ENCODE results near the gene EFS. TPM values are rescaled to one million over a fixed set of nuclear protein-coding genes. Genes with fewer than 3 reads are reported as not detected.

Gene EFS
- polyA plus RNA-seq, 1 donor (not counting 4 experiments of a cell fraction or from before 2014, with no cell fraction given), result 1.4 TPM

DNA sequence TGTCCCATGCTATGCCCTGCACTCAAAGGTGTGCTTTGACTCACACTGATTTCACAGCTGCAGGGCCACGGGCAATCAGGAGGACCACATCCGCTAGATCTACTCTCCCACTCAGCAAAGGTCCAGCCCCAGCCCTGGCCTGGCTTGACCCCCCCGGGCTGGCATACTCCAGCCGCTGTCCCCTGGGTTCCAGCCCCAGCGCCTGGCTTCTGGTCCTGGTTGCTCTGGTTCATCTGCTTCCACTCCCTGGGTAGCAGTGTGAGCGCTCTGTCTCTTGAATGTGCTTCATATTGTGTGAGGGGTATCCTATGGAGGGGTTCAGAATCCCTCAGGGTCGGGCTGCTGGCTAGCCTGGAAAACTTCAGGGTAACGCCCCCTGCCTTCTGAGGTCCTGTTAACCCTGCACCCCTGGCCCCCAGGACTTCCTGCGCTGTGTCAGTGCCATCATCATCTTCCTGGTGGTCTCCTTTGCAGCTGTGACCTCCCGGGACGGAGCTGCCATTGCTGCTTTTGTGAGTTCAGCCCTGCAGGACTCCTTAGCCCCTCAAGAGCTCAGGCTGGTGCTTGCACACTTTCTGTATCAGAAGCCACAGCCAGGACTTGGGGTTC lies 13.7 kb upstream of the EFS start:
- TF ChIP-seq, protein P1, sequence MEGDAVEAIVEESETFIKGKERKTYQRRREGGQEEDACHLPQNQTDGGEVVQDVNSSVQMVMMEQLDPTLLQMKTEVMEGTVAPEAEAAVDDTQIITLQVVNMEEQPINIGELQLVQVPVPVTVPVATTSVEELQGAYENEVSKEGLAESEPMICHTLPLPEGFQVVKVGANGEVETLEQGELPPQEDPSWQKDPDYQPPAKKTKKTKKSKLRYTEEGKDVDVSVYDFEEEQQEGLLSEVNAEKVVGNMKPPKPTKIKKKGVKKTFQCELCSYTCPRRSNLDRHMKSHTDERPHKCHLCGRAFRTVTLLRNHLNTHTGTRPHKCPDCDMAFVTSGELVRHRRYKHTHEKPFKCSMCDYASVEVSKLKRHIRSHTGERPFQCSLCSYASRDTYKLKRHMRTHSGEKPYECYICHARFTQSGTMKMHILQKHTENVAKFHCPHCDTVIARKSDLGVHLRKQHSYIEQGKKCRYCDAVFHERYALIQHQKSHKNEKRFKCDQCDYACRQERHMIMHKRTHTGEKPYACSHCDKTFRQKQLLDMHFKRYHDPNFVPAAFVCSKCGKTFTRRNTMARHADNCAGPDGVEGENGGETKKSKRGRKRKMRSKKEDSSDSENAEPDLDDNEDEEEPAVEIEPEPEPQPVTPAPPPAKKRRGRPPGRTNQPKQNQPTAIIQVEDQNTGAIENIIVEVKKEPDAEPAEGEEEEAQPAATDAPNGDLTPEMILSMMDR (optimal IDR thresholded peaks at IDR 0.05 in 1 of 3, IDR thresholded peaks at IDR 0.05 in 1 of 3, conservative IDR thresholded peaks at IDR 0.05 in 1 of 3; ENCODE audit: extremely low read depth in 1 of 3, insufficient read depth in 2 of 3, low read length in 3 of 3), result no peak
- no peak for TF ChIP-seq EZH2 (IDR thresholded peaks at IDR 0.05; ENCODE audit: low read length)
- Histone ChIP-seq H4K20me1 (ENCODE audit: control insufficient read depth, extremely low read depth, insufficient read depth, low read length) (no peaks in the 10 kb centered on the region), H3K27ac (ENCODE audit: control insufficient read depth, insufficient read depth, low read length) (no peak overlapping the region), H3K4me3 (ENCODE audit: control insufficient read depth in 2 of 3, extremely low read depth in 1 of 3, insufficient read depth in 2 of 3, low read depth in 1 of 3, low read length in 3 of 3) (no peak overlapping the region), H3K4me2 (ENCODE audit: control insufficient read depth, extremely low read depth, insufficient read depth, low read depth, low read length) (no peak overlapping the region), H2AFZ (ENCODE audit: control insufficient read depth, low read length) (no peak overlapping the region), H3K9me3 (ENCODE audit: control insufficient read depth, low read depth, low read length) (no peaks in the 10 kb centered on the region), H3K4me1 (ENCODE audit: control insufficient read depth, extremely low read depth, insufficient read depth, low read length) (no peaks in the 10 kb centered on the region), H3K9ac (ENCODE audit: control insufficient read depth, extremely low read depth, insufficient read depth, low read length) (no peak overlapping the region), H3K9me1 (ENCODE audit: control insufficient read depth, extremely low read depth, insufficient read depth, low read length) (no peaks in the 10 kb centered on the region), H3K27me3 (ENCODE audit: control insufficient read depth, extremely low read depth, insufficient read depth, low read length) (peaks cover 7% of the 10 kb centered on the region), H3K79me2 (ENCODE audit: control insufficient read depth, insufficient read depth, low read length) (no peaks in the 10 kb centered on the region), H3K36me3 (ENCODE audit: control insufficient read depth in 2 of 2, extremely low read depth in 1 of 2, insufficient read depth in 2 of 2, low read length in 2 of 2) (no peaks in the 10 kb centered on the region)
- DNase-seq (ENCODE audit: low read depth, low spot score) (no peak), FAIRE-seq (no peak)
- dilution Hi-C loops (cut with MboI; ENCODE audit: extremely low pct_ligation_motif_present, low sequenced_read_pairs), result no loop called here

DNA sequence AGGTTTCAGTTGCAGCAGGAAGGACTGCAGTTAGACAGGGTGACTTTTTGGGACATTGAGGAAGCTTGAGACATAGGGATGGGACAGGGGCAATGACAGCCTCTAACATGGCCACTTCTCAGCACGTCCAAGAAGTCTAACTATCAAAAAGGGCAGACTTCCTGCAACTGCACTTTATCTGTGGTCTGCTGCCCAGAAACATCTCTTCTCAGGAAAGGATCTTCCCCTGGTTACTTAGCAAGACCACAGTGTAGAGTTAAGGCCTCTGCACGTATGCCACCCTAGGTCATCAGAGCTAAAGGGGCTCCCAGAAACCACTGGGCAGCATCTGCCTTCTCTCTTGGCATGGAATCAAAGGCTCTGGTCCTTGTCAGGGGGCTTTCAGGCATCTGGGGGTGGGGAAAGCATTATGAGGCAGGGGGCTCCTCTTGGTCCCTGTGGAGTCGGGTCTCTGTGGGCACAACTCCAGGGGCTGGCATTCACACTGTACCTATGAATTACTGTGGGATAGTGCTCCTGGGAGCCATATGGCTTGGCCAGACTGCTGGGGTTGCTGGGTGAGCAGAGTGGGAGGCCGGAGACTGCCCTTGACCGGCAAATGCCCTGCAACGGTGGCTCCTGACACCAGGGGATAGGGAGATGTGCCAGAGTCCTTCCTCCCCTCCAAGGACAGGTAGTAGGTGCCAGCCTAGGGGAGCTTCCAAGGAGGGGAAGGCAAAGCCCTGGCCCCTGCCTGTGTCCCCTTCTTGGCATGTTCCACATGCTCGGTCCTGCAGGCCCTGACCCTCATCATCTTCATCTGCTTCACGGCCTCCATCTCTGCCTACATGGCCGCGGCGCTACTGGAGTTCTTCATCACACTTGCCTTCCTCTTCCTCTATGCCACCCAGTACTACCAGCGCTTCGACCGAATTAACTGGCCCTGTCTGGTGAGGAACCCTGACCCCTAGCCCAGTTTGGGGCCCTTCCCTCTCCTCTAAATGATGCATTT lies 12.9 kb upstream of the EFS start:
- FAIRE-seq, result no peak
- no peak overlapping the region for H2AFZ ChIP-seq (ENCODE audit: control insufficient read depth, low read length)
- no peak for TF ChIP-seq EZH2 (IDR thresholded peaks at IDR 0.05; ENCODE audit: low read length)
- TF ChIP-seq, protein P1 (optimal IDR thresholded peaks at IDR 0.05 in 1 of 3, IDR thresholded peaks at IDR 0.05 in 1 of 3, conservative IDR thresholded peaks at IDR 0.05 in 1 of 3; ENCODE audit: extremely low read depth in 1 of 3, insufficient read depth in 2 of 3, low read length in 3 of 3), result no peak
- H3K9me1 ChIP-seq (ENCODE audit: control insufficient read depth, extremely low read depth, insufficient read depth, low read length), result no peaks in the 10 kb centered on the region
- no peak overlapping the region for H3K9ac ChIP-seq (ENCODE audit: control insufficient read depth, extremely low read depth, insufficient read depth, low read length)
- no peak overlapping the region for H3K27ac ChIP-seq (ENCODE audit: control insufficient read depth, insufficient read depth, low read length)
- H3K79me2 ChIP-seq (ENCODE audit: control insufficient read depth, insufficient read depth, low read length), result no peaks in the 10 kb centered on the region
- no peaks in the 10 kb centered on the region for H3K9me3 ChIP-seq (ENCODE audit: control insufficient read depth, low read depth, low read length)
- no peak overlapping the region for H3K4me2 ChIP-seq (ENCODE audit: control insufficient read depth, extremely low read depth, insufficient read depth, low read depth, low read length)
- dilution Hi-C loops (cut with MboI; ENCODE audit: extremely low pct_ligation_motif_present, low sequenced_read_pairs), result no loop called here
- H3K27me3 ChIP-seq (ENCODE audit: control insufficient read depth, extremely low read depth, insufficient read depth, low read length), result peaks cover 7% of the 10 kb centered on the region
- H3K4me1 ChIP-seq (ENCODE audit: control insufficient read depth, extremely low read depth, insufficient read depth, low read length), result no peaks in the 10 kb centered on the region
- DNase-seq (ENCODE audit: low read depth, low spot score), result no peak
- H3K36me3 ChIP-seq (ENCODE audit: control insufficient read depth in 2 of 2, extremely low read depth in 1 of 2, insufficient read depth in 2 of 2, low read length in 2 of 2), result no peaks in the 10 kb centered on the region
- no peaks in the 10 kb centered on the region for H4K20me1 ChIP-seq (ENCODE audit: control insufficient read depth, extremely low read depth, insufficient read depth, low read length)
- no peak overlapping the region for H3K4me3 ChIP-seq (ENCODE audit: control insufficient read depth in 2 of 3, extremely low read depth in 1 of 3, insufficient read depth in 2 of 3, low read depth in 1 of 3, low read length in 3 of 3)
